H1 (cell line): ENCODE measurements around the gene TAS2R41. TPM values are rescaled to one million over a fixed set of nuclear protein-coding genes. Genes with fewer than 3 reads are reported as not detected.

Experiments
- ASH2L ChIP-seq: fragments of 200-600, 300-600 bp; sonication (generic); IDR thresholded peaks from one replicate; pipeline ENCODE4 v1.7.1; 2017; ENCODE audit warnings: low read length
- BCL11A ChIP-seq, 2 experiments: IDR thresholded peaks; one replicate each; pipeline ENCODE4 v1.6.1; 2011; ENCODE audit warnings: low read depth in 2 of 2, low read length in 2 of 2, mild to moderate bottlenecking in 2 of 2
- CHD7 ChIP-seq: fragments of 300-600 bp; sonication (generic); IDR thresholded peaks from 2 replicates; pipeline ENCODE4 v1.7.1; 2012; ENCODE audit warnings: low read length, moderate library complexity, mild to moderate bottlenecking, inconsistent platforms; ENCODE audit not compliant: insufficient replicate concordance
- EP300 ChIP-seq, 2 experiments: IDR thresholded peaks; 1 replicate in 1 of 2; 2 replicates in 1 of 2; pipeline ENCODE4 v1.6.1; 2011 to 2012; ENCODE audit warnings: low read depth in 2 of 2, low read length in 2 of 2, mild to moderate bottlenecking in 2 of 2, borderline replicate concordance in 1 of 2, inconsistent platforms in 1 of 2, moderate library complexity in 1 of 2
- JUND ChIP-seq: IDR thresholded peaks from 2 replicates; pipeline ENCODE4 v1.6.1; 2011; ENCODE audit warnings: mild to moderate bottlenecking, improper control_type of control experiment, low read length
- KDM5A ChIP-seq: fragments of 200-600 bp; IDR thresholded peaks from 2 replicates; pipeline ENCODE4 v1.7.1; 2012; ENCODE audit warnings: mild to moderate bottlenecking, low read length, inconsistent platforms, mixed read lengths
- POLR2A ChIP-seq, 2 experiments: IDR thresholded peaks; 1 replicate in 1 of 2; 2 replicates in 1 of 2; pipeline ENCODE4 v1.6.1; 2011; ENCODE audit warnings: low read depth in 2 of 2, low read length in 2 of 2, mild to moderate bottlenecking in 2 of 2; ENCODE audit errors: control extremely low read depth in 1 of 2
- SIRT6 ChIP-seq: IDR thresholded peaks from one replicate; pipeline ENCODE4 v1.7.1; 2012; ENCODE audit warnings: low read length, inconsistent platforms
- TAF1 ChIP-seq: IDR thresholded peaks from 2 replicates; pipeline ENCODE4 v1.6.1; 2011; ENCODE audit warnings: mild to moderate bottlenecking, low read depth, low read length
- TAF7 ChIP-seq: optimal IDR thresholded peaks from 2 replicates; pipeline ENCODE3; 2011; ENCODE audit warnings: low read depth, mild to moderate bottlenecking, inconsistent platforms, low read length, moderate library complexity, borderline replicate concordance
- TEAD4 ChIP-seq: IDR thresholded peaks from 2 replicates; pipeline ENCODE4 v1.6.1; 2012; ENCODE audit warnings: low read depth, low read length, inconsistent platforms, mixed read lengths
- polyA plus RNA-seq, 7 experiments: library from polyadenylated mRNA; depleted of rRNA in 3 of 7; stranded (reverse) in 5 of 7; unstranded in 2 of 7; fragments of >200 nt in 5 of 7; fragments of 200-250 nt in 2 of 7; gene quantifications; 1 replicate in 5 of 7; 2 replicates in 1 of 7; 4 replicates in 1 of 7; pipeline versions ENCODE4 v1.2.1 to v1.2.3, GENCODE V29; 2011 to 2013; ENCODE audit warnings: missing spikeins in 2 of 7, mixed read lengths in 2 of 7
- total RNA-seq: library from RNA; stranded (reverse); fragmentation: NEBNext Ultra II Directional; extraction: Animal tissue kit (Norgen Biotek cat#: 25700); gene quantifications from 2 replicates; pipeline ENCODE4 v1.2.1, GENCODE V29; 2021
- TF ChIP-seq, protein P1 (sequence below): IDR thresholded peaks from 2 replicates; pipeline ENCODE4 v1.6.1; 2011; ENCODE audit warnings: low read length, improper control_type of control experiment

Gene TAS2R41
- total and polyA plus RNA-seq, 2 of the 8 experiments (the other 6 are each of a cell fraction or from before 2014, with no cell fraction given) = 0.12 TPM; not detected in 1

GRCh38 chr7:143462045-143462444, 15.6 kb upstream of the TAS2R41 start (continued):
- TF ChIP-seq CHD7 (no peak), JUND (no peak), POLR2A (IDR thresholded peaks at IDR 0.05; ENCODE audit: control extremely low read depth in 1 of 2, low read depth in 2 of 2, low read length in 2 of 2) (no peak), BCL11A (IDR thresholded peaks at IDR 0.05; ENCODE audit: low read depth in 2 of 2, low read length in 2 of 2) (no peak), TAF7 (no peak), KDM5A (no peak), TAF1 (no peak), ASH2L (no peak), EP300 (IDR thresholded peaks at IDR 0.05; ENCODE audit: borderline replicate concordance in 1 of 2, low read depth in 2 of 2, low read length in 2 of 2) (no peak), SIRT6 (no peak), TEAD4 (no peak)
- TF ChIP-seq, protein P1, sequence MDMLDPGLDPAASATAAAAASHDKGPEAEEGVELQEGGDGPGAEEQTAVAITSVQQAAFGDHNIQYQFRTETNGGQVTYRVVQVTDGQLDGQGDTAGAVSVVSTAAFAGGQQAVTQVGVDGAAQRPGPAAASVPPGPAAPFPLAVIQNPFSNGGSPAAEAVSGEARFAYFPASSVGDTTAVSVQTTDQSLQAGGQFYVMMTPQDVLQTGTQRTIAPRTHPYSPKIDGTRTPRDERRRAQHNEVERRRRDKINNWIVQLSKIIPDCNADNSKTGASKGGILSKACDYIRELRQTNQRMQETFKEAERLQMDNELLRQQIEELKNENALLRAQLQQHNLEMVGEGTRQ = no peak
